Right lobe of liver (tissue), 4 donors: Measurements from ENCODE around the gene CPB2.

ENCODE experiments used
- POLR2A ChIP-seq: fragments of 450-650 bp; IDR thresholded peaks from one replicate; pipeline ENCODE4 v1.6.1; 2017; ENCODE audit warnings: antibody characterized with exemption, mild to moderate bottlenecking
- TF ChIP-seq, protein P1 (sequence below), 4 donors: fragments of 200-600 bp in 3 of 4; fragments of 450-650 bp in 1 of 4; IDR thresholded peaks; one replicate each; pipeline versions ENCODE4 v1.5.1 to v1.8.0; 2016 to 2022; ENCODE audit warnings: antibody characterized with exemption in 4 of 4, mild to moderate bottlenecking in 2 of 4
- donor health status: DM: no; HTN: no; CAD: no.
- donor health status: DM: no; HTN: no; CAD: no.
- donor health status: DM: no; HTN: yes; CAD: no.

DNA sequence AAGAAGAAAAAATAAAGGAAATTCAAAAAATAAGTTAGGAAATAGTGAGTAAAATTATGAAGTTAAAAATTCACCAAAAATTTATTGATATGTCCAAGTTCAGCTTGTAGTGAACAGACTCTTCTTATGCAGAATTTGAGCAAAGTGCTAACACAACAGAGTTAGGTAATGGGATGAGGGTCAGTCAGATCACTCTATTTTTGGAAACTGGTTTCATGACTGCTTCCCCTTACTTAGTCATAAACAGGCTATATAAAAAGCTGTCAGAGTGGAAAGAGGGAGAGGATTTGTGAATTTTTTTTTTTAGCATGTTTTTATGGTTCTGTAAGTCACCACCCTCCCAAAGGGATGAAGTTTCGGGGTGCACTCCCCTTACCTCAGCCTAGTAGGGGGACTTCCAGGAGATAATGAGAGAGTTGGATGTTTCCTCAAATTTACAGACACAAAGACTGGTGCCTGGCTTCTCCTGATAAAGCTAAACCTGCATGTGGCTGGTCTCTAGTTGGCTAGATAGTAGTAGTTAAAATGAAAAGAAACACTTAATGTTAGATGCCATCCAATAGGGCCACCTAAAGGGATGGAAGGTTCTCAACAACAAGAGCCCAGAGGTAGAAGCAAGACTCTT is 4.5 kb downstream of the CPB2 start:
- TF ChIP-seq, protein P1, sequence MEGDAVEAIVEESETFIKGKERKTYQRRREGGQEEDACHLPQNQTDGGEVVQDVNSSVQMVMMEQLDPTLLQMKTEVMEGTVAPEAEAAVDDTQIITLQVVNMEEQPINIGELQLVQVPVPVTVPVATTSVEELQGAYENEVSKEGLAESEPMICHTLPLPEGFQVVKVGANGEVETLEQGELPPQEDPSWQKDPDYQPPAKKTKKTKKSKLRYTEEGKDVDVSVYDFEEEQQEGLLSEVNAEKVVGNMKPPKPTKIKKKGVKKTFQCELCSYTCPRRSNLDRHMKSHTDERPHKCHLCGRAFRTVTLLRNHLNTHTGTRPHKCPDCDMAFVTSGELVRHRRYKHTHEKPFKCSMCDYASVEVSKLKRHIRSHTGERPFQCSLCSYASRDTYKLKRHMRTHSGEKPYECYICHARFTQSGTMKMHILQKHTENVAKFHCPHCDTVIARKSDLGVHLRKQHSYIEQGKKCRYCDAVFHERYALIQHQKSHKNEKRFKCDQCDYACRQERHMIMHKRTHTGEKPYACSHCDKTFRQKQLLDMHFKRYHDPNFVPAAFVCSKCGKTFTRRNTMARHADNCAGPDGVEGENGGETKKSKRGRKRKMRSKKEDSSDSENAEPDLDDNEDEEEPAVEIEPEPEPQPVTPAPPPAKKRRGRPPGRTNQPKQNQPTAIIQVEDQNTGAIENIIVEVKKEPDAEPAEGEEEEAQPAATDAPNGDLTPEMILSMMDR (IDR thresholded peaks at IDR 0.05): no peak
- TF ChIP-seq POLR2A: peak; percentile 28
